Testis (tissue), 2 donors: ENCODE results near the gene GRID2.

Experiments used
- POLR2A ChIP-seq: fragments of 450-650 bp; IDR thresholded peaks from one replicate; pipeline ENCODE4 v1.6.1; 2017; ENCODE audit warnings: antibody characterized with exemption, mild to moderate bottlenecking, moderate library complexity
- TF ChIP-seq, protein P1 (sequence below), 3 experiments: fragments of 450-650 bp in 2 of 3; fragments of 200-600 bp in 1 of 3; sonication (generic) in 1 of 3; IDR thresholded peaks; one replicate each; pipeline ENCODE4 v1.5.1; 2016 to 2019; ENCODE audit warnings: antibody characterized with exemption in 3 of 3, mild to moderate bottlenecking in 2 of 3, moderate library complexity in 1 of 3

DNA sequence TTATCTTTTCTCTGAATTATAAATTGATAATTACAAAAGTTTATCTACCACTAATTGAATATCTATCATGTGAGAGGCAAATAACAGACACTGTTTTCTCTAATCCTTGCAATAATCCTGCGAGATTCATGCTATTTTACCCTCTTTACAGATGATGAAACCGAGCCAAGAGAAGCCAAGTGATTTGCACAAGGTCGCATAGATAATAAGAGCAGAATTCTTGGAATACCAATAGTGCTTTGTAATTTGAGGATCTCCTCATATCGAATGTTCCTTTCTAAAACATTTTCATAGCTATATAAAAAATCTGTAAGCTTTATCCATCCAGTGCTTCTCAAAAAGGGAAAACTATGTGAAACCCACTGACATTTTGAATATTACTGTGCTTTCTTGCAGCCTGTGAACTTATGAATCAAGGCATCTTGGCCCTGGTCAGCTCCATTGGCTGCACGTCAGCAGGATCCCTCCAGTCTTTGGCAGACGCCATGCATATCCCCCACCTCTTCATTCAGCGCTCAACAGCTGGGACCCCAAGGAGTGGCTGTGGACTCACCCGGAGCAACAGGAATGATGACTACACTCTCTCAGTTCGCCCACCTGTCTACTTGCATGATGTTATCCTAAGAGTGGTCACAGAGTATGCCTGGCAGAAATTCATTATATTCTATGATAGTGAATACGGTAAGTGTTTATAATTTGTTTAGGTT, 781.0 kb downstream of the GRID2 start:
- TF ChIP-seq POLR2A, result no peak
- TF ChIP-seq, protein P1, sequence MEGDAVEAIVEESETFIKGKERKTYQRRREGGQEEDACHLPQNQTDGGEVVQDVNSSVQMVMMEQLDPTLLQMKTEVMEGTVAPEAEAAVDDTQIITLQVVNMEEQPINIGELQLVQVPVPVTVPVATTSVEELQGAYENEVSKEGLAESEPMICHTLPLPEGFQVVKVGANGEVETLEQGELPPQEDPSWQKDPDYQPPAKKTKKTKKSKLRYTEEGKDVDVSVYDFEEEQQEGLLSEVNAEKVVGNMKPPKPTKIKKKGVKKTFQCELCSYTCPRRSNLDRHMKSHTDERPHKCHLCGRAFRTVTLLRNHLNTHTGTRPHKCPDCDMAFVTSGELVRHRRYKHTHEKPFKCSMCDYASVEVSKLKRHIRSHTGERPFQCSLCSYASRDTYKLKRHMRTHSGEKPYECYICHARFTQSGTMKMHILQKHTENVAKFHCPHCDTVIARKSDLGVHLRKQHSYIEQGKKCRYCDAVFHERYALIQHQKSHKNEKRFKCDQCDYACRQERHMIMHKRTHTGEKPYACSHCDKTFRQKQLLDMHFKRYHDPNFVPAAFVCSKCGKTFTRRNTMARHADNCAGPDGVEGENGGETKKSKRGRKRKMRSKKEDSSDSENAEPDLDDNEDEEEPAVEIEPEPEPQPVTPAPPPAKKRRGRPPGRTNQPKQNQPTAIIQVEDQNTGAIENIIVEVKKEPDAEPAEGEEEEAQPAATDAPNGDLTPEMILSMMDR (IDR thresholded peaks at IDR 0.05), result no peak
